AG04449 (cell line): Measurements from ENCODE around the gene EYA4.

Source experiments
- CTCF ChIA-PET: fragments of 350-600 bp; formaldehyde crosslinking; extraction: SDS; loops from one replicate; lab custom pipeline; 2021; ENCODE audit warnings: antibody characterized with exemption; lab: Yijun Ruan, JAX
- POLR2A ChIA-PET: fragments of 400-600, 350-600 bp; formaldehyde crosslinking; extraction: SDS; loops from one replicate; lab custom pipeline; 2020; ENCODE audit warnings: antibody characterized with exemption, inconsistent platforms; lab: Yijun Ruan, JAX
- DNase-seq: peaks from one replicate; pipeline ENCODE4 v3.0.0-alpha.2; 2010; ENCODE audit warnings: low read depth, low spot score
- H3K4me3 ChIP-seq: 2 replicates; pipeline ENCODE4 v1.5.1; 2011; ENCODE audit warnings: low read depth, mild to moderate bottlenecking, control low read depth, low read length
- CTCF ChIP-seq: IDR thresholded peaks from one replicate; pipeline ENCODE4 v1.5.1; 2011; ENCODE audit warnings: mild to moderate bottlenecking, moderate library complexity, low read length, control low read depth, inconsistent platforms; ENCODE audit not compliant: insufficient read depth; ENCODE audit errors: missing control alignments

EYA4 gene

GRCh38 chr6:133466680-133467079, 225.5 kb downstream of the EYA4 start:
- POLR2A ChIA-PET, result no interaction called here
- CTCF ChIA-PET, result no interaction called here
- H3K4me3 ChIP-seq, result no peak overlapping the region
- DNase-seq, result no peak
- TF ChIP-seq CTCF, result no peak

GRCh38 chr6:133467231-133467981, 226.2 kb downstream of the EYA4 start:
- ChIA-PET POLR2A (no interaction called here), CTCF (no interaction called here)
- no peak for DNase-seq
- H3K4me3 ChIP-seq, result no peak overlapping the region
- no peak for TF ChIP-seq CTCF

GRCh38 chr6:133467982-133468380, 226.8 kb downstream of the EYA4 start:
- no peak for TF ChIP-seq CTCF
- ChIA-PET CTCF (no interaction called here), POLR2A (no interaction called here)
- no peak overlapping the region for H3K4me3 ChIP-seq
- no peak for DNase-seq

- TF ChIP-seq CTCF, result no peak
- ChIA-PET CTCF (no interaction called here), POLR2A (no interaction called here)
- no peak overlapping the region for H3K4me3 ChIP-seq
- DNase-seq, result no peak
Observed at GRCh38 chr6:133468591-133468990, 227.4 kb downstream of the EYA4 start.

- TF ChIP-seq CTCF, result no peak
- CTCF ChIA-PET, result no interaction called here
- no peak overlapping the region for H3K4me3 ChIP-seq
- POLR2A ChIA-PET, result no interaction called here
- no peak for DNase-seq
Observed at GRCh38 chr6:133474516-133474915, 233.4 kb downstream of the EYA4 start.

- ChIA-PET POLR2A (no interaction called here), CTCF (no interaction called here)
- no peak for TF ChIP-seq CTCF
- no peak overlapping the region for H3K4me3 ChIP-seq
- no peak for DNase-seq
Observed at GRCh38 chr6:133478673-133479072, 237.5 kb downstream of the EYA4 start.
